G401 (cell line): Measurements from ENCODE around the gene TUBB4A. TPM values are rescaled to one million over a fixed set of nuclear protein-coding genes. Genes with fewer than 3 reads are reported as not detected.
"Not testable (repeated sequence)": the region's sequence is repeated elsewhere in the genome, so short reads cannot be mapped to it uniquely, and the experiment has no call there.

Source experiments
- DNase-seq: peaks from one replicate; pipeline ENCODE4 v3.0.0-alpha.2; 2015; ENCODE audit warnings: low spot score
- in situ Hi-C: cut with HindIII; loops from 2 replicates; pipeline ENCODE4 v1.10.0; 2016; ENCODE audit warnings: low sequenced_read_pairs, mixed read lengths
- total RNA-seq: library from RNA; depleted of rRNA; stranded (reverse); fragments of >200 nt; shearing (Covaris generic); gene quantifications from 2 replicates; pipeline ENCODE4 v1.2.3, GENCODE V29; 2014

The TUBB4A gene
- total RNA-seq, 1 experiment from 2014 or later, result 2.1 TPM

DNA sequence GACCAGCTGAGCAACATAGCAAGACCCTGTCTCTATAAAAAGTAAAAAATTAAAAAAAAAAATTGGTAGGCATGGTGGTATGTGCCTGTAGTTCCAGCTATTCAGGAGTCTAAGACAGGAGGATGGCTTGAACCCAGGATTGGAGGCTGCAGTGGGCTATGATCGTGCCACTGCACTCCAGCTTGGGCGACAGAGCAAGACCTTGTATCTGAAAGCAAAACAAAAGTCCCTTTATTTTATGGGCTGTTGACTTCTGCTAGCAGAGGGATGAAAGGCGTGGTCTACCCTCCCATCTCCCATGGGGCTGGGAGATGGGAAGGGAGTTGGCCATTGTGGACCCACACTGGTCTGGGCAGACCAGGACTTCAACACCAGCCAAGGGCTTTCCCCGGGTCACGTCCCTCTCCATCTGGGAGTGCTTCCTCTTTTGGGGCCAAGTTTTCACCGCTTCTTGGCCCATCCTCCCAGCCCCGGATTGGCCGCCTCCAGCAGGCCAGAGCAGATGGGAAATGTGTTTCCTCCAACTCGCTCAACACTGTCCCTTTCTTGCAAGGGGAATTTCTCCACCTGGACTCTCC lies 26.5 kb upstream of the TUBB4A start:
- in situ Hi-C loops, result no loop called here
- peak; percentile 70 for DNase-seq

- no peak for DNase-seq
- in situ Hi-C loops, result no loop called here
These were observed 25.9 kb upstream of the TUBB4A start for GRCh38 chr19:6527893-6528543.

DNA sequence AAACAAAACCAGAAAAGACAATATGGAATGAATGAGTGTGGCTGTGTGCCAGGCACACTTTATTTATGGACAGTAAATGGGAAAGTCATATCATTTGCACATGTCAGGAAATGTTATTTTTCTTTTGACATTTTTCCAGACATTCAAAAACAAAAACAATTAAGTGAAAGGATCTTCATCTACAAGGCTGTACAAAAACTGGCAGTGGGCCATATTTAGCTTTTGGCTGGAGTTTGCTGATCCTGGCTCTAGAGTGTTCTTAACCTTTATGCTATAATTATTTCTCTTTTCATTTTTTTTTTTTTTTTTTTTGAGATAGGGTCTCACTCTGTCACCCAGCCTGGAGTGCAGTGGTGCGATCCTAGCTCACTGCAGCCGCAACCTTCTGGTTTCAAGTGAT lies 22.2 kb upstream of the TUBB4A start:
- DNase-seq, result no peak
- in situ Hi-C loops, result no loop called here

- no peak for DNase-seq
- in situ Hi-C loops, result no loop called here
These were observed 20.6 kb upstream of the TUBB4A start for GRCh38 chr19:6522712-6523111.

DNA sequence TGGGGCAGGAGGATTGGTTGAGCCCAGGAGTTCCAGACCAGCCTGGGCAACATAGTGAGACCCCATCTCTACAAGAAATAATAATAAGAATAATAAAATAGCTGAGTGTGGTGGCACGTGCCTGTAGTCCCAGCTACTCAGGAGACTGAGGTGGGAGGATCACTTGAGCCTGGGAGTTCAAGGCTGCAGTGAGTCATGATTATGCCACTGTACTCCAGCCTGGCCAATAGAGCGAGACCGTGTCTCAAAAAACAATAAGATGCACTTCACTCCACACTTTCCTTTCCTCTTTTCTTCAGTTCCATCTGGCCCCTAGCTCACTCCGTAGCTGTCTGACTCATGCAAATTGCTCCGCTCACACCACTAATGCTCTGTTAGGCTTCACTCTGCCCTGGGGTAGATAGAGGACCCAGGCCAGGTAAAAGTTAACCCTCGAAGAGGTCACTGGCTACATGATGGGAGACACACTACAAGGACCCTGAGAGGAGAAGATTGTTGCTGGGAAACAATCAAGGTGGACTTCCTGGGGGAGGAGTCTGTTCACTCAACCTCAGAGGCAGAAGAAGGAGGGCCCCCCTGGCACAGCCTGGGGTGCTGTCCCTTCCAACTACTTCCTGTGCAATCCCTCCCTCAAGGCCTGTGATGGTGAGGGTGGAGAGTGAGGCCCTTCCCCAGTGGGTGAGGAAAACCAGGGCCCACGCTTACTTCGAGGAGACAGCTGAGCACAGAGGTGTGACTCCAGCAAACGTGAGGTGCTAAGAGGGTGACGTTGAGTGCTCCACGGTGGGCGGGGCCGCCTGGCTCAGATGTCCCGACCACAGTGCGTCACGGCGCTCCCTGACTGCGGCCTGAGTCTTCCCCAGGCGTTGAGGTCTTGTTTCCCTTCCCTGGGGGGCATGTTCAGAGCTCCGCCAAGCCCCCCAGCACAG lies 19.9 kb upstream of the TUBB4A start:
- in situ Hi-C loops, result no loop called here

DNA sequence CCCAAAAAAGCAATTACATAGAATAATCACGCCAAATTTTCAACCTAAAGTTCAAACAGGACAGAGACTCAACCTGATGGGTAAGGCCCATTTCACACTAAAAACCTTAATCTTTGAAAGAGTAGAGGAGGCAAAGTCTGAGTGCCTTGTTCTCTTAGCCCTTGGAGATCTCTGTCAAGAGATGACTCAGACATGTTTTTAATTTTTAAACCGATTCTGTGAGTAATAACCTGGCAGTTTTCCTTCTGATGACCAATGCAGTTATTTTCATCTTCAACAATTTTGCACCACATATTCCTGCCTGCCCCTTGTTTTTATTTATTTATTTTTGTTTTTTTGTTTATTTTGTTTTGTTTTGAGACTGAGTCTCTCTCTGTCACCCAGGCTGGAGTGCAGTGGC lies 17.2 kb upstream of the TUBB4A start:
- no peak for DNase-seq
- in situ Hi-C loops, result no loop called here

More for the DNA sequence above, 19.9 kb upstream of the TUBB4A start:
- no peak for DNase-seq

DNA sequence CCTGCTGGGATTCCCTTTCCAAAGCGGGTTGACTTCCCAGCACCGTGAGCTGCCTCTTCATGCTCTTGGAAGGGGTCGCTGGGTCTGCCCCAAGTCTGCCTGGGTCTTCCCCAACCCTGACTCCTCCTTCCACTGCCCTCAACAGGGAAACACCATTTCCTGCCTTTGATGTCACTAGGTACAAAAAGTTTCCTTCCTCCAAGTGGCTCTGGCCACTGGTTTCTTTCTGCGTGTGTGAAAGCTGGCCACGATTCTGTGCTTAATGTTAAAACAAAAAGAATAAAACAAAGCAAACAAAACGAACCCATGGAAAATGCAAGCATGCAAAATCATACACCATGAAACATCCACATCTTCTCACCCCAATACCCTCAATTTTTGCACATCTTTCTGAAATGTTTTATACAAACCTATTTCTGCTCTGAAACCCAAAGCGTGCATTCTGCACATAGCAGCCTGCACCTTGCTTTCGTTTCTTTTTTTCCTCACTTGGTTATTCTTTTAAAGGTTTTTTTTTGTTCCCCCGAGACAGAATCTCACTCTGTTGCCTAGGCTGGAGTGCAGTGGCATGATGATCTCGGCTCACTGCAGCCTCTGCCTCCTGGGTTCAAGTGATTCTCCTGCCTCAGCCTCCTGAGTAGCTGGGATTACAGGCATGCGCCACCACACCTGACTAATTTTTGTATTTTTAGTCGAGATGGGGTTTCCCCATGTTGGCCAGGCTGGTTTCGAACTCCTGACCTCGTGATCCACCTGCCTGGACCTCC lies 16.2 kb upstream of the TUBB4A start:
- DNase-seq, result no peak
- in situ Hi-C loops, result no loop called here

DNA sequence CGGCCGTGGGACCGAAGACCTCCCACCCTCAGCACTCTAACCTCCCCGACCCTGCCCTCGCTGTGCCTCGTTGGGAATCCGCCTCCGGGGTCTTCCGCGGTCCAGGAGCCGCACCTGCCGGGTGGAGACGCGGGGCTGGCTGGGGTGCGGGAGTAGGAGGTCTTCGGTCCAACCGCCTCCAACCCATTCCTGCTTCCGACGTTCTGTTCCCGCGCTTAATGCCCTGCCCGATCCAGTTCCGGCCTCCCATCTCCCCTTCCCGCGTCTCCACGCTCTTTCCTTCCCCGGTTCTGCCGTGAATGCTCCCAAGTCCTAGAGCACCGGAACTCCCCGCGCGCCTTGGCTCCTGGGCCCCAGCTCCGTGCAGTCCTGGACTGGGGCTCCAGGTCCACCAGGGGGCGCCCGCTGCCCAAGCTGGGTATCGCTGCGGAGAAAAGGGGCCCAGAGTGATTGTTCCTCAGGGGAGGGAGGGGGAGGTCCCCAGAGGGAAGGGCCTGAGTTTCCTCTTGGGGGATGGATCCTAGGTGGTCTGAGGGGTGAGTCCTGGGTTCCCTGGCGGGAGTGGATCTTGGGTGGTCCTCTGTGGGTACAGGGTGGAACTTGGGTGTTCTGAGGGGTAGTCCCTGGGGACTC lies 14.7 kb upstream of the TUBB4A start:
- in situ Hi-C loops, result no loop called here
- peak; percentile 92 for DNase-seq

DNA sequence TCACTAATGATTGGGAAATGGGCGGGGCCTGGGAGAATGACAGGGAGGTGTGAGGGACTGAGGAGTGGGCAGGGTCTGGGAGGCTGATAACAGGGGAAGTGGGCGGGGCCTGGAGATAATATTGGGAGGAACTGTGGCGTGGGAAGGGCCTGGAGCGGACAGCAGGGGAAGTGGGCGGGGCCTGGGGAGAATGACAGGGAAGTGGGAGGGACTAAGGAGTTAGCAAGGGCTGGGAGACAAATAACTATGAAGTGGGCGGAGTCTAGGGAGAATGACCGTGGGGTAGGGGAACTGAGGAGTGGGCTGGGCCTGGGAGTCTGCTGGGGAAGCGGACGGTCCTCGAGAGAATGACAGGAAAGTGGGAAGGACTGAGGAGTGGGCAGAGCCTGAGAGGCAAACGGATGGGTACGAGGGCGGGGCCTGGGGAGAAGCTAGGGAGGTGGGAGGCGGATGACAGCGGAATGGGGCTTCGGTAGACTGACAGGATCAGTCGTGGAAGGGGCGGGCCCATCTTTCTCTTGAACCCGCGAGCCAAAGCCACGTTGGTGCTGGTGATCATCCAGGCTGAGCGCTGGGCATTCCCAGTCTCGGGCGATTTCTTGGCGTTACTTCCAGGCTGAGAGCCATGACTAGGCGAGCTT lies 14.0 kb upstream of the TUBB4A start:
- DNase-seq, result peak; percentile 97
- in situ Hi-C loops, result no loop called here

DNA sequence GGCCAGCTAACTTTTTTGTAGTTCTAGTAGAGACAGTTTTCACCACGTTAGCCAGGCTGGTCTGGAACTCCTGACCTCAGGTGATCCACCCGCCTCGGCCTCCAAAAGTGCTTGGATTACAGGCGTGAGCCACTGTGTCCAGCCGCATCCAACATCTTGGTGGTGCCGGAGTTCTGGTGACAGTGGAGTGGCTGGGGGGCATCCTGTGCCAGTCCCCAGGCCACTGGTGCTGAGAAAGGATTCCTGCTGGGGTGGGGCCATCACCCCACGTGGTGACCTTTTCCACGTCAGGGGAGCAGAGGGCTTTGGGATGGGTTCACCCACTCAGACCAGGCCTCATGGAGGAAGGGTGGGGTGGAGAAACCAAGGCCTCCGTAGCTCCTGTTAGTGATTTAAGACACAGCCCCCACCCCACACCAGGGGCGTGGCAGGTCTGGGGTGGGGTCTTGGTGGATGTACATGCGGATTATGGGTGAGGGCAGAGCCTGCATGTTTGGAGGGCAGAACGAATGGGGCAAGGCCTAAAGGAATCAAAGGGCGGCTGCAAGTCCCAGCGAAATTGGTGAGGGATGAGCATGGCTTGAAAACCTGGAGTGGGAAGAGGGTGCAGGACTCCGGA lies 12.9 kb upstream of the TUBB4A start:
- DNase-seq, result no peak
- in situ Hi-C loops, result no loop called here

DNA sequence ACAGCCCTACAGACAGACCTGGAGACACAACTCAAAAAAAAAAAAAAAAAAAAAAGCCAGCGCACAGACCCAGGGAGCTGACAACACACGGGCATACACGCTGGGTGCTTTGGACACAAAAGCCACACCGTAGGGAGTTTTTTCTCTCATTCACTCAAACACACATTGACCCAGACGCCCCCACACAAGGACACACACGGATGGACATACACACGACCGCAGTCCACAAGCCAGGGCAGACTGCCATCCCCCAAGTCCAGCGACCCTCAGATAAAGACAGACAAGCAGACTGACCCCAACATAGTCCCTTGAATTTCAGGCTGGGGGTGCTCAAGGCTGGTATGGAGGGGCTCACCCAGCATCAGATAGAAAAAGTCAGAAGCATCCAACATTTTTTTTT lies 12.0 kb upstream of the TUBB4A start:
- DNase-seq, result no peak
- in situ Hi-C loops, result no loop called here

- DNase-seq, result no peak
- in situ Hi-C loops, result no loop called here
These were observed 8.5 kb upstream of the TUBB4A start for GRCh38 chr19:6510618-6511017.

GRCh38 chr19:6509118-6509971 lies 7.2 kb upstream of the TUBB4A start:
- in situ Hi-C loops, result no loop called here
- peak; percentile 85 for DNase-seq

- in situ Hi-C loops, result not testable (repeated sequence)
- peak; percentile 54 for DNase-seq
These were observed 6.1 kb upstream of the TUBB4A start for GRCh38 chr19:6508028-6508771.

DNA sequence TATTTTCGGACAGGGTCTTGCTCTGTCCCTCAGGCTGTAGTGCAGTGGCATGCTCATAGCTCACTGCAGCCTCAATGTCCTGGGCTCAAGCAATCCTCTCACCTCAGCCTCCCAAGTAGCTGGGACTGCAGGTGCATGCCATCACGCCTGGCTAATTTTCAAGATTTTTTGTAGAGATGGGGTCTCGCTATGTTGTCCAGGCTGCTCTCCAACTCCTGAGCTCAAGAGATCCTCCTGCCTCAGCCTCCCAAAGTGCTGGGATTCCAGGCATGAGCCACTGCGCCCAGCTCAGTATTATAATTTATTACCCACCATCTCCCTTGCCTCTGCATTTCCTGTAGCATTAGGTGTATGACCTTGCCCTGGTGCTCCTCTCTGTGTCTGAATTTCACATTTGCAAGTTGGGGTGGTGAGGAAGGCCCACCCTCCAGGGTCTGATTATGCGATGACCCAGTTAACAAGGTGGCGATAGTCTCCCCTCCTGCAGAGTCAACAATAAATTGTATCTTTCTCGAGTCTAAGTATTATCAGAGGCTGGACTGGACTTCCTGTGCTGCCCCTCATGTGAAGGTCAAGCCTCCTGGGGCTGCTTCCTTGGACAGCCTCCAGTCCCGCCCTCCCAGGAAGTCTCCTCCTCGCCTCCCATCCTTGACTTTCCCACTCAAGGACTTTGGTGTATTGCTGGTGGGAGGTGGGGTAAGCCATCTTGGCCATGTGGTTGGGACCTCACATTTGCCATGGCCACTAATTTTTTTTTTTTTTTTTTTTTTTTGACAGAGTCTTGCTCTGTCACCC lies 1.5 kb upstream of the TUBB4A start:
- in situ Hi-C loops, result no loop called here
- DNase-seq, result no peak
